ENCODE data around the gene PTPRQ. TPM values are rescaled to one million over a fixed set of nuclear protein-coding genes. Genes with fewer than 3 reads are reported as not detected.

PTPRQ gene
- total RNA-seq, 1 donor from 2014 or later: not detected

DNA sequence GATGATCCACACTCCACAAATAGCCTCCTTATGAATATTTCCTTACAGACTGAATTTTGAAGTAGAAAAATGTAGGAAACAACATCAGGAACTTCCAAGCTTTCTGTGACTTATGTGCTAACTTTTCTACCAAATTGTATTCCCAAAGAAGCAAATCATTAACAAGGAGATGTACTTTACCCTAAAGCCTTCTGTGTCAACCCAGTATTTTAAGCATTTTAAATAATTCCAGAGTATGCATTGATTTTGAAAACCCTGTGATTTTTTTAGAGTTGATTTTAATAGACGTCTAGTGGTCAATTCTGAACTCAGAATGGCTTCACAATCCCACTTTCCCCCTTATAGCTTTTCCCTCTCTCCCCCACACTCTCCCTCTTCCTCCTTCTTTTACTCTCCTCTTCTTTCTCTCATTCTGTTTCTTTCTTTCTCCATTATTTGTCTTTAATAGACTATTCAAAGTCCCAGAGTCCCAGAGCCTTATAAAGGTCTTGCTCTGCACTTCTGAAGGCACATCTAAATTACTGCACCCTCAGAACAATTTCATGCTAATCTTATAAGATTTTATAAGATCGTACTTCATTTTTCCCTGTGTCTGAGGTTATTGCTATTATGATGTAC is 253.3 kb downstream of the PTPRQ start:
- TF ChIP-seq, protein P1, sequence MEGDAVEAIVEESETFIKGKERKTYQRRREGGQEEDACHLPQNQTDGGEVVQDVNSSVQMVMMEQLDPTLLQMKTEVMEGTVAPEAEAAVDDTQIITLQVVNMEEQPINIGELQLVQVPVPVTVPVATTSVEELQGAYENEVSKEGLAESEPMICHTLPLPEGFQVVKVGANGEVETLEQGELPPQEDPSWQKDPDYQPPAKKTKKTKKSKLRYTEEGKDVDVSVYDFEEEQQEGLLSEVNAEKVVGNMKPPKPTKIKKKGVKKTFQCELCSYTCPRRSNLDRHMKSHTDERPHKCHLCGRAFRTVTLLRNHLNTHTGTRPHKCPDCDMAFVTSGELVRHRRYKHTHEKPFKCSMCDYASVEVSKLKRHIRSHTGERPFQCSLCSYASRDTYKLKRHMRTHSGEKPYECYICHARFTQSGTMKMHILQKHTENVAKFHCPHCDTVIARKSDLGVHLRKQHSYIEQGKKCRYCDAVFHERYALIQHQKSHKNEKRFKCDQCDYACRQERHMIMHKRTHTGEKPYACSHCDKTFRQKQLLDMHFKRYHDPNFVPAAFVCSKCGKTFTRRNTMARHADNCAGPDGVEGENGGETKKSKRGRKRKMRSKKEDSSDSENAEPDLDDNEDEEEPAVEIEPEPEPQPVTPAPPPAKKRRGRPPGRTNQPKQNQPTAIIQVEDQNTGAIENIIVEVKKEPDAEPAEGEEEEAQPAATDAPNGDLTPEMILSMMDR (IDR thresholded peaks at IDR 0.05; ENCODE audit: insufficient read depth, low read length, severe bottlenecking): no peak
- no peaks in the 10 kb centered on the region for H3K36me3 ChIP-seq (ENCODE audit: control insufficient read depth, insufficient read depth, low read length)
- FAIRE-seq (no peak), DNase-seq (ENCODE audit: low read depth) (no peak)
- H3K4me3 ChIP-seq (ENCODE audit: low read depth, low read length): no peak overlapping the region
- no peaks in the 10 kb centered on the region for H3K27me3 ChIP-seq (ENCODE audit: control insufficient read depth, insufficient read depth, low read length)

DNA sequence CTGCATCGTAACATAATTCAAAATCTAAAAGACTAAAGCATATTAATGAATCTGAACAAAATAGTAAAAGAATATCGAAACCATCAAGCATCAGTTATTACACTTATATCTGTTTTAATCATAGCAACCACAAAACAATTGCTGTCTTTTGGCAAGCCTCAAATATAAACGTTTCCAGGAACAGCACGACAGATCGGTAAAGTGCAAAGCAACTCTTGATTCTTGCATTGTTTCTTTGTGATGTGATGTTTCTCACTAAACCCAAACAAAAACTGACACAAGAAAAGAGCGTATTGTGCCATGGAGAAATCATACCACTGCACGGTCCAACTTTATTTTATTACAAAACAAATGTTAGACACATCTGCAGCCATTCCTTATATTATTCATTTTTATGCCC is 254.2 kb downstream of the PTPRQ start:
- no peaks in the 10 kb centered on the region for H3K36me3 ChIP-seq (ENCODE audit: control insufficient read depth, insufficient read depth, low read length)
- FAIRE-seq (no peak), DNase-seq (ENCODE audit: low read depth) (no peak)
- no peaks in the 10 kb centered on the region for H3K27me3 ChIP-seq (ENCODE audit: control insufficient read depth, insufficient read depth, low read length)
- TF ChIP-seq, protein P1 (IDR thresholded peaks at IDR 0.05; ENCODE audit: insufficient read depth, low read length, severe bottlenecking): no peak
- no peak overlapping the region for H3K4me3 ChIP-seq (ENCODE audit: low read depth, low read length)

DNA sequence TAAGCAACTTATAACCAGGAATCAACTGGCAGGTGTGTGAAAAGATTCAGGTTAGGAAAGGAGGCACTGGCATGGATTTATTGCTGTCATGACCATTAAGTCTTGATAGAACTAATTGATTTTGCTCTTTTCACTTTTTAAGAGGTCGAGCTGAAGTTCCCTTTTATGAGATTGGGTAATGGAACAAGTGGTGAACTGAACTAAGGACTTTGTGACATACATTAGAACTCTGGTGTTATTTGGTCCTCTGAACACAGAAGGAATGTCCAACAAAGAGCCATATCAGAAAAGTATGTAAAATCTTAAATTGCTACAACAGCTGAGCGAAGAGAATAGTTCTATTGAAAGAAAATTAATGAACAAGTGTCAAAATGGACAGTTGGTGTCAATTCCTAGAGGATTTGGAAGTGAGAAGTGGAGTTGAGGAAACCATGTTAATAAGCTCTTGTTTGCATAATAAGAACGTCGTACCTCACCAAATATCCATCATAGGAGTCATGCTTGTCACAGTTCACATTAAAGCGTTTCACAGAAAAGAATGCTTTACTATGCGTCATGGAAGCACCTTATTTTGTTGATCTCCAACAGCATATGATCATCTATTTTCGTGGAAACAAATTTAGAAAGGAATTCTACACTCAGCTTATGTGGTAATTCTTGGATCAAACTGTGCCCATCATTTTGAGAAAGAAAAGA is 255.0 kb downstream of the PTPRQ start:
- TF ChIP-seq, protein P1 (IDR thresholded peaks at IDR 0.05; ENCODE audit: insufficient read depth, low read length, severe bottlenecking): no peak
- Histone ChIP-seq H3K36me3 (ENCODE audit: control insufficient read depth, insufficient read depth, low read length) (no peaks in the 10 kb centered on the region), H3K27me3 (ENCODE audit: control insufficient read depth, insufficient read depth, low read length) (no peaks in the 10 kb centered on the region), H3K4me3 (ENCODE audit: low read depth, low read length) (no peak overlapping the region)
- DNase-seq (ENCODE audit: low read depth): no peak
- FAIRE-seq: no peak

DNA sequence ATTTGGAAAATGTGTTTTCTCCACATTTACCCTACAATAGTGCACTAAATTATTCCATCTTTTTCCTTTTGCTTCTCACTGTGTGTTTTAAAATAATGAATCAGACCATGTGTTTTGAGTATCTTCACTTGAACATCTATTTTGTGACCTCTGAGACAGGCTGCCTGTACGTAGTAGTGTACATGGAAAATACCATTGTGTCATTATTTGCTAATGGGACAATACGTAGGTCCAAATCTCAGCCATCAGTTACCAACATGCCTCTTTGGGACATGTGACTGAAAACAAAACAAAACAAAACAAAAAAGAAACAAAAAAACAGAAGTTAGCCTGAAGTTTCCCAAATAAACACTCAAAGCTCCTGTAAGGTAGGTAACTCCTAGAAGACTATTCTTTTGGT is 256.3 kb downstream of the PTPRQ start:
- DNase-seq (ENCODE audit: low read depth): no peak
- no peaks in the 10 kb centered on the region for H3K27me3 ChIP-seq (ENCODE audit: control insufficient read depth, insufficient read depth, low read length)
- TF ChIP-seq, protein P1 (IDR thresholded peaks at IDR 0.05; ENCODE audit: insufficient read depth, low read length, severe bottlenecking): no peak
- no peak for FAIRE-seq
- H3K36me3 ChIP-seq (ENCODE audit: control insufficient read depth, insufficient read depth, low read length): no peaks in the 10 kb centered on the region
- H3K4me3 ChIP-seq (ENCODE audit: low read depth, low read length): no peak overlapping the region

DNA sequence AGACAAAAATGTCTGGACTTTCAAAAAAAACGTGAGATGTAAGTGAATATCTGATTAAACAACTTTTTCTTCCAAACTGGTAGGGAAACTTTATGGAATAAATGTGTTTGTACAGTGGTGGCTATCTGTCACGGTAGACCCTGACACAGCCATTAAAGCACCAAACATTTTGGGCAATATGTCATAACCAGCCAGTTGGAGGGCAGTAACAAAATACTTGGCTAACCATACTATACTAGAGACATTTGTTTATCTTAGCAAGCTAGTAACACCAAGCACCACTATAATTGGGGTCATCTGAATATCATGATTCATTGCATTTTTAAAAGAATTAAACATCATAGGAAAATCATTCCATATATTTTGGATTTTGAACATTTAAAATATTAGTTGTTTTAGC is 257.4 kb downstream of the PTPRQ start:
- FAIRE-seq (no peak), DNase-seq (ENCODE audit: low read depth) (no peak)
- TF ChIP-seq, protein P1 (IDR thresholded peaks at IDR 0.05; ENCODE audit: insufficient read depth, low read length, severe bottlenecking): no peak
- no peak overlapping the region for H3K4me3 ChIP-seq (ENCODE audit: low read depth, low read length)
- no peaks in the 10 kb centered on the region for H3K27me3 ChIP-seq (ENCODE audit: control insufficient read depth, insufficient read depth, low read length)
- H3K36me3 ChIP-seq (ENCODE audit: control insufficient read depth, insufficient read depth, low read length): no peaks in the 10 kb centered on the region
